Activated T-helper 17 cell treated with anti-CD3 and anti-CD28 coated beads, Interleukin-2, amount 50 U/mL, for 72 hours (primary cell): ENCODE results near the gene CDY1. TPM values are rescaled to one million over a fixed set of nuclear protein-coding genes. Genes with fewer than 3 reads are reported as not detected.
"Not testable (repeated sequence)": the region's sequence is repeated elsewhere in the genome, so short reads cannot be mapped to it uniquely, and the experiment has no call there.

Experiments
- ATAC-seq: fragments of 150-1000 bp; cut with Tn5 transposase; replicated peaks from 2 replicates; pipeline ENCODE4 v1.10.0; 2021; ENCODE audit warnings: mild to moderate bottlenecking, moderate library complexity
- H3K27ac Mint-ChIP-seq: one replicate; pipeline ENCODE4 v1.8.0; 2022; ENCODE audit warnings: mixed read lengths
- H3K27me3 Mint-ChIP-seq: one replicate; pipeline ENCODE4 v1.8.0; 2022; ENCODE audit warnings: mixed read lengths
- H3K36me3 Mint-ChIP-seq: one replicate; pipeline ENCODE4 v1.8.0; 2022; ENCODE audit warnings: low read depth, mild to moderate bottlenecking, mixed read lengths
- H3K4me1 Mint-ChIP-seq: one replicate; pipeline ENCODE4 v1.8.0; 2022; ENCODE audit warnings: mixed read lengths
- H3K4me3 Mint-ChIP-seq: one replicate; pipeline ENCODE4 v1.8.0; 2022; ENCODE audit warnings: mild to moderate bottlenecking, mixed read lengths
- H3K9me3 Mint-ChIP-seq: one replicate; pipeline ENCODE4 v1.8.0; 2022; ENCODE audit warnings: mixed read lengths
- total RNA-seq, 2 donors: library from RNA; stranded (reverse); gene quantifications; one replicate each; pipeline ENCODE4 v1.2.3, GENCODE V29; 2022

Gene CDY1
- not detected for total RNA-seq

GRCh38 chrY:25621817-25622216 lies at the start of gene CDY1:
Gene CDY1 (plus strand): TSS chrY:25622117. CDS start chrY:25622443, 326 bp downstream.
- H3K4me3 Mint-ChIP-seq, ATAC-seq, H3K27ac Mint-ChIP-seq, H3K27me3 Mint-ChIP-seq, H3K9me3 Mint-ChIP-seq, H3K36me3 Mint-ChIP-seq, H3K4me1 Mint-ChIP-seq: not testable (repeated sequence)

GRCh38 chrY:25593336-25593735 lies 28.6 kb upstream of the CDY1 start:
- not testable (repeated sequence) for H3K36me3 Mint-ChIP-seq, H3K4me3 Mint-ChIP-seq, ATAC-seq, H3K27me3 Mint-ChIP-seq, H3K27ac Mint-ChIP-seq, H3K9me3 Mint-ChIP-seq, H3K4me1 Mint-ChIP-seq

GRCh38 chrY:25620209-25620608 lies 1.7 kb upstream of the CDY1 start:
- ATAC-seq, H3K27ac Mint-ChIP-seq, H3K9me3 Mint-ChIP-seq, H3K4me1 Mint-ChIP-seq, H3K4me3 Mint-ChIP-seq, H3K36me3 Mint-ChIP-seq, H3K27me3 Mint-ChIP-seq: not testable (repeated sequence)

- H3K27ac Mint-ChIP-seq, H3K9me3 Mint-ChIP-seq: not testable (repeated sequence)
Observed at GRCh38 chrY:25626524-25626923, 4.6 kb downstream of the CDY1 start.

GRCh38 chrY:25630383-25631112 lies 8.6 kb downstream of the CDY1 start:
- not testable (repeated sequence) for H3K9me3 Mint-ChIP-seq, H3K4me1 Mint-ChIP-seq, H3K27me3 Mint-ChIP-seq, H3K27ac Mint-ChIP-seq, H3K36me3 Mint-ChIP-seq, H3K4me3 Mint-ChIP-seq, ATAC-seq

More at GRCh38 chrY:25626524-25626923, 4.6 kb downstream of the CDY1 start:
- not testable (repeated sequence) for H3K36me3 Mint-ChIP-seq, H3K4me1 Mint-ChIP-seq, H3K27me3 Mint-ChIP-seq, H3K4me3 Mint-ChIP-seq, ATAC-seq

GRCh38 chrY:25639852-25640251 lies 17.9 kb downstream of the CDY1 start:
- H3K4me3 Mint-ChIP-seq, H3K9me3 Mint-ChIP-seq, ATAC-seq, H3K36me3 Mint-ChIP-seq, H3K27ac Mint-ChIP-seq, H3K27me3 Mint-ChIP-seq, H3K4me1 Mint-ChIP-seq: not testable (repeated sequence)

GRCh38 chrY:25643024-25643915 lies 21.4 kb downstream of the CDY1 start:
- not testable (repeated sequence) for H3K36me3 Mint-ChIP-seq, H3K9me3 Mint-ChIP-seq, H3K4me3 Mint-ChIP-seq, H3K4me1 Mint-ChIP-seq, ATAC-seq, H3K27ac Mint-ChIP-seq, H3K27me3 Mint-ChIP-seq
